Subcutaneous adipose tissue (tissue), 4 donors: ENCODE results near the gene ZNF528. TPM values are rescaled to one million over a fixed set of nuclear protein-coding genes. Genes with fewer than 3 reads are reported as not detected.

ENCODE experiments used
- CTCF ChIP-seq: fragments of 450-650 bp; IDR thresholded peaks from one replicate; pipeline ENCODE4 v1.5.1; 2016; ENCODE audit warnings: low read depth, mild to moderate bottlenecking, control low read depth, antibody characterized with exemption, moderate library complexity
- total RNA-seq, 4 donors: library from RNA; depleted of rRNA; stranded (reverse); fragments of >200 nt; gene quantifications; one replicate each; pipeline ENCODE4 v1.1.0, GENCODE V29; 2016

The ZNF528 gene
- total RNA-seq, 4 donors from 2014 or later = 20.7 to 26.8 (median 24.1) TPM

DNA sequence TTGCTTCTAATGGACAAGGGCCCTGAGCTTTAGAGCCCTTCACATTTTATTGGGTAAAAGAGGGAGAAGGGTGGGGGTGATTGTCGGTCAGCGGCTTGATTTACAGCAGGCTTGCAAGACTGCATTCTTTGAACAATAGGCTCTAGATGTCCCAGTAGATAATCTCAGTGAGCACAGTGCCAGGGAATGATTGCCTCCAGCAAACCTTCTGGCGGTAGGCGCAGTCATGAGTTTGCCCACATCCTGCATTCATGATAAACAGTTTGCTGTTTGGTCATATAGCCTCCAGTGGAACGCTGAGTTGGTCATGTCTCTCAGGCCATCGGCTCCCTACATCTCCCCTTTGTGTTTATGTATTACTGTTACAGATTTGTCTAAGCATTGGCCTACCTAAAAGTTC, 12.6 kb downstream of the ZNF528 start:
- TF ChIP-seq CTCF = no peak

- no peak for TF ChIP-seq CTCF
These were observed 18.1 kb downstream of the ZNF528 start for GRCh38 chr19:52415711-52416110.

GRCh38 chr19:52428937-52429336, 31.3 kb downstream of the ZNF528 start, which contains the start of gene ZNF534:
Gene ZNF534 (plus strand): TSS chr19:52429148. CDS start chr19:52431475, 2,327 bp downstream.
- TF ChIP-seq CTCF = no peak

DNA sequence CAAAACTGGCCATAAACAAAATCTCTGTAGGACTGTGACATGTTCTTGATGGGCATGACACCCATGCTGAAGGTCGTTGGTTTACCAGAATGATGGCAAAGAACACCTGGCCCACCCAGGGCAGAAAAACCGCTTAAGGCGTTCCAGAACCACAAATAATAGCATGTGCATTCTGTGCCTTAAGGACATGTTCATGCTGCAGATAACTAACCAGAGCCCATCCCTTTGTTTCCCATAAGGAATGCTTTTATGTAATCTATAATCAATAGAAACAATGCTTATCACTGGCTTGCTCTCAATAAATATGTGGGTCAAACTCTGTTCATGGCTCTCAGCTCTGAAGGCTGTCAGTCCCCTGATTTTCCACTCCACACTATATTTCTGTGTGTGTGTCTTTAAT, 44.5 kb downstream of the ZNF528 start:
- no peak for TF ChIP-seq CTCF

GRCh38 chr19:52444506-52444905, 46.9 kb downstream of the ZNF528 start:
- no peak for TF ChIP-seq CTCF

DNA sequence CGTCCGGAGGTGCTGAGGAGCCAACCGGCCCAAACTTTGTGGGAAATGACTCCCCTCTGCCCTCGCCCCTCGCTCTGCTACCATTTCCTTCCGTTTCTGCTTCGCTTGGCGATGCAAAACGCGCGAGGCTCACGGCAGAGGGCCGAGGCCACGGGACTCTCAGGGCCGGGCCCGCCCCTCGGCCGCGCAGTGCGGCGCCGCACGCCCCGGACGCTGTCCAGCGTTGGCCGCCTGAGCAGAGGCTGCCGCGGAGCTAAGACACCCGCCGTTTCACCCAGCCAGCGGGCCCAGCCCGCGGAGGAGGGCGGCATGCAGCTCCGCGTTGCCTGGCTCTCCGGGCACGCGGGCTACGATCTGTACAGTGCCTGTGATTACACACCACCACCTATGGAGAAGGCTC, 53.6 kb downstream of the ZNF528 start:
- TF ChIP-seq CTCF = no peak

- TF ChIP-seq CTCF = no peak
These were observed 55.9 kb downstream of the ZNF528 start, which contains the start of gene ZNF578 for GRCh38 chr19:52453324-52454094. Gene ZNF578 (plus strand): TSS chr19:52453553. CDS start chr19:52501846, 48,293 bp downstream.
